NOMO-1 (cell line): ENCODE measurements around the gene KLK12.

Source experiments
- DNase-seq, 2 experiments: peaks; one replicate each; lab custom pipeline; 2025; ENCODE audit not compliant: unreplicated experiment in 2 of 2; lab: John Stamatoyannopoulos, UW

Gene KLK12

DNA sequence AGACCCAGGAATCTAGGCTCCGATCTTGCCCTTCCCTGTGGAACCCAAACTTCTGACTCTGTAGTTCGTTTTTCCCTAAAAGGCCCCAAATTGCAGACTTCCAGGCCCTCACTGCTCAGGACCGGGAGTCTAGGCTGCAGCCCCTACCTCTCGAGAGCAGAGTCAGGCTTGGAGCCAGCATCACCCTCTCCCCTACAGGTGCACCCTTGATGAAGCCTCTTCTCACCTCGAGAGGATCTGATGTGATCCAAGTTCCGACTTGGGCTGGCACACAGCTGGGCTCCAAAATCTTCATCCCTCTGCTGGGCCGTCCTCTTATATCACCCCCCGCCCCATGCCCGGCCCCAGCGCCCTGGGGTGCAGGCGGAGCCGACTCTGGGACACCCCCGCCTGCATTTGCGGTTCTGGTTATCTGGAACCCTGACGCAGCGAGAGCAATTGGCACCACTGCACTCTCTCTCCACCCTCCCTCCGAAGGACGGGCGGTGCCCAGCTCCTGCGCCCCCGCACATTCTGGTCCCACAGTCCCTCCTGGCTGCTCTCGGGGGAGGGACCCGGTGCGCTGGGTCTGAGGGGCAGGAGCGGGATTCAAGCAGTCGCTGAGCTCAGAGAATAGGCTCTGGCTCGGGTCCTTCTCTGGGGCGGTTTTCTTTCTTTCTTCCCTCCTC is 51.0 kb downstream of the KLK12 start, which contains the start of gene KLK7:
Gene KLK7, minus strand, starts transcription at position 293 of the 668 bp plus-strand sequence. CDS start 1,518 bp downstream, outside the sequence.
- DNase-seq: no peak

DNA sequence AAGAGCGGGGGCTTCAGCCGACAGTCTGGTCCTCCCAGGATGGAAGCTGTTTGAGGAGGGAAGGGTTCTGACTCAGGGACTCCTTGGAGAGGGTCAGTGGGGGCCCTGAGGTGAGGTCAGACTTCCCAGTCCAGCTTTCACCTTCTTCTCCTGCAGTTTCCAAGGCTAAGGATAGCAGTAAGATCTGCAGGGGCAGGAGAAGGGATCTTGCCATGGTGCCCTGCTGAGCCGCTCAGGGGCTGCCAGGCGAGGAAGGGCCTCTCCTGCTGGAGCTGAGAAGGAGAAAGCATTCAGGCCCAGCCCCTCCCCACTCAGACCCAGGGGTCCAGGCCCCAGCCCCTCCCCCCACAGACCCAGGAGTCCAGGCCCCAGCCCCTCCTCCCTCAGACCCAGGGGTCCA is 52.6 kb downstream of the KLK12 start:
- no peak for DNase-seq

- DNase-seq: no peak
Observed at GRCh38 chr19:50981587-50982146, 53.1 kb downstream of the KLK12 start.

DNA sequence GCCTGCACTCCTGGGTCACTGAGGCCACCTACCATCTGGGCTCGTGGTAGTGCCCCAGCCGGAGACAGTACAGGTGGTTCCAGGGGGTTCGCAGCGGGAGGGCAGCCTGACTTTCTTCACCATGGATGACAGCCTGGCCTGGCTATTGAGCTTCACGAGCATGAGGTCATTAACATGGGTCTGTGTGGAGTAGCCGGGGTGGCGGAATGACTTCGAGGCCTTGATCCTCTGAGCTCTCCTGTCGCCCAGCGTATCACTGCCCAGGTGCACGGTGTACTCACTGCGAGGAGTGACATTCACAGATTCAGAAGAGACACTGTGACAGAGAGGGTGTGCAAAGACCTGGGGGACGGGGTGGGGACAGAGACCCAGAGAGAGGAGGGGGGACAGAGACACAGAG is 54.6 kb downstream of the KLK12 start:
- DNase-seq: no peak

GRCh38 chr19:50979758-50980157 is 55.0 kb downstream of the KLK12 start:
- no peak for DNase-seq
